H9 (cell line): Measurements from ENCODE around the gene TRAPPC2L. TPM values are rescaled to one million over a fixed set of nuclear protein-coding genes. Genes with fewer than 3 reads are reported as not detected.

Experiments used
- DNase-seq: peaks from one replicate; pipeline ENCODE4 v3.0.0-alpha.2; 2017
- H2AFZ ChIP-seq: one replicate; pipeline ENCODE4 v1.6.1; 2013; ENCODE audit warnings: mild to moderate bottlenecking, low read length, control low read depth, moderate library complexity
- H2AK5ac ChIP-seq: 2 replicates; pipeline ENCODE4 v1.6.1; 2013; ENCODE audit warnings: low read length, control low read depth, mixed read lengths; ENCODE audit not compliant: insufficient read length
- H2BK120ac ChIP-seq: one replicate; pipeline ENCODE4 v1.6.1; 2013; ENCODE audit warnings: low read depth, mild to moderate bottlenecking, low read length, control low read depth, inconsistent platforms; ENCODE audit not compliant: poor library complexity, severe bottlenecking
- H2BK12ac ChIP-seq: 2 replicates; pipeline ENCODE4 v1.6.1; 2013; ENCODE audit warnings: low read length, control low read depth, mixed read lengths, low read depth; ENCODE audit not compliant: insufficient read length
- H2BK15ac ChIP-seq: 2 replicates; pipeline ENCODE4 v1.6.1; 2013; ENCODE audit warnings: low read depth, low read length, control low read depth
- H2BK20ac ChIP-seq: one replicate; pipeline ENCODE4 v1.6.1; 2013; ENCODE audit warnings: low read depth, mild to moderate bottlenecking, low read length, control low read depth, inconsistent platforms; ENCODE audit not compliant: poor library complexity, severe bottlenecking
- H2BK5ac ChIP-seq: 2 replicates; pipeline ENCODE4 v1.6.1; 2013; ENCODE audit warnings: low read length, control low read depth, mixed read lengths; ENCODE audit not compliant: insufficient read length
- H3K14ac ChIP-seq: 2 replicates; pipeline ENCODE4 v1.6.1; 2013; ENCODE audit warnings: low read length, control low read depth; ENCODE audit not compliant: insufficient read depth
- H3K18ac ChIP-seq: 2 replicates; pipeline ENCODE4 v1.6.1; 2013; ENCODE audit warnings: low read depth, mild to moderate bottlenecking, mixed read lengths, low read length, control low read depth; ENCODE audit not compliant: insufficient read length
- H3K23ac ChIP-seq: 2 replicates; pipeline ENCODE4 v1.6.1; 2013; ENCODE audit warnings: low read length, control low read depth, mixed read lengths, low read depth; ENCODE audit not compliant: insufficient read length
- H3K23me2 ChIP-seq: 2 replicates; pipeline ENCODE4 v1.6.1; 2013; ENCODE audit warnings: low read depth, mild to moderate bottlenecking, mixed read lengths, low read length, control low read depth; ENCODE audit not compliant: insufficient read length, poor library complexity, severe bottlenecking
- H3K27ac ChIP-seq: 2 replicates; pipeline ENCODE4 v1.5.1; 2013; ENCODE audit warnings: low read length, control low read depth, mixed read lengths, low read depth; ENCODE audit not compliant: insufficient read length
- H3K27me3 ChIP-seq: 2 replicates; pipeline ENCODE4 v1.6.1; 2013; ENCODE audit warnings: low read length, control low read depth, inconsistent platforms; ENCODE audit not compliant: insufficient read depth
- H3K4ac ChIP-seq: 2 replicates; pipeline ENCODE4 v1.6.1; 2013; ENCODE audit warnings: low read depth, mild to moderate bottlenecking, control low read depth, inconsistent platforms, low read length, moderate library complexity
- H3K4me1 ChIP-seq: 2 replicates; pipeline ENCODE4 v1.6.1; 2013; ENCODE audit warnings: low read length, control low read depth, inconsistent platforms; ENCODE audit not compliant: insufficient read depth
- H3K4me2 ChIP-seq: 2 replicates; pipeline ENCODE4 v1.6.1; 2013; ENCODE audit warnings: low read length, control low read depth, mixed read lengths; ENCODE audit not compliant: insufficient read length, insufficient read depth
- H3K56ac ChIP-seq: 2 replicates; pipeline ENCODE4 v1.6.1; 2013; ENCODE audit warnings: low read depth, mild to moderate bottlenecking, mixed read lengths, low read length, control low read depth; ENCODE audit not compliant: insufficient read length
- H3K79me1 ChIP-seq: 2 replicates; pipeline ENCODE4 v1.6.1; 2013; ENCODE audit warnings: low read depth, mild to moderate bottlenecking, moderate library complexity, low read length, control low read depth, inconsistent platforms; ENCODE audit not compliant: insufficient read depth, poor library complexity, severe bottlenecking
- H3K79me2 ChIP-seq: 2 replicates; pipeline ENCODE4 v1.6.1; 2013; ENCODE audit warnings: low read length, control low read depth, inconsistent platforms; ENCODE audit not compliant: insufficient read depth
- H3K9ac ChIP-seq: 2 replicates; pipeline ENCODE4 v1.6.1; 2013; ENCODE audit warnings: low read length, control low read depth, mixed read lengths; ENCODE audit not compliant: insufficient read length; ENCODE audit errors: extremely low read depth
- H3K9me3 ChIP-seq: one replicate; pipeline ENCODE4 v1.6.1; 2013; ENCODE audit warnings: low read depth, low read length, inconsistent platforms; ENCODE audit not compliant: control insufficient read depth
- H3T11ph ChIP-seq: one replicate; pipeline ENCODE4 v1.6.1; 2013; ENCODE audit warnings: mild to moderate bottlenecking, low read length, control low read depth, inconsistent platforms
- H4K20me1 ChIP-seq: one replicate; pipeline ENCODE4 v1.6.1; 2013; ENCODE audit not compliant: control insufficient read depth, insufficient read length, insufficient read depth
- H4K5ac ChIP-seq: 2 replicates; pipeline ENCODE4 v1.6.1; 2013; ENCODE audit warnings: low read depth, mild to moderate bottlenecking, mixed read lengths, low read length, control low read depth; ENCODE audit not compliant: insufficient read length
- H4K8ac ChIP-seq: replicated peaks from 2 replicates; pipeline ENCODE4 v1.6.1; 2013; ENCODE audit warnings: low read length, control low read depth, mixed read lengths, low read depth; ENCODE audit not compliant: insufficient read length
- H4K91ac ChIP-seq: 2 replicates; pipeline ENCODE4 v1.6.1; 2013; ENCODE audit warnings: low read depth, mild to moderate bottlenecking, moderate library complexity, mixed read lengths, low read length, control low read depth; ENCODE audit not compliant: insufficient read length
- H3K27ac Mint-ChIP-seq, 3 experiments: 2 replicates in 2 of 3; 3 replicates in 1 of 3; pipeline ENCODE4 v1.8.0; 2020 to 2021; ENCODE audit warnings: mixed read lengths in 3 of 3, mild to moderate bottlenecking in 1 of 3, moderate library complexity in 1 of 3
- H3K27me3 Mint-ChIP-seq: 2 replicates; pipeline ENCODE4 v1.8.0; 2021; ENCODE audit warnings: low read depth, mild to moderate bottlenecking, moderate library complexity, mixed read lengths
- H3K36me3 Mint-ChIP-seq, 3 experiments: 2 replicates in 2 of 3; 3 replicates in 1 of 3; pipeline ENCODE4 v1.8.0; 2020 to 2021; ENCODE audit warnings: low read depth in 3 of 3, mixed read lengths in 3 of 3; ENCODE audit not compliant: insufficient read depth in 1 of 3
- H3K4me1 Mint-ChIP-seq, 2 experiments: 2 replicates each; pipeline ENCODE4 v1.8.0; 2020; ENCODE audit warnings: mixed read lengths in 2 of 2
- H3K4me3 Mint-ChIP-seq, 2 experiments: 2 replicates in 1 of 2; 3 replicates in 1 of 2; pipeline ENCODE4 v1.8.0; 2020 to 2021; ENCODE audit warnings: mild to moderate bottlenecking in 2 of 2, mixed read lengths in 2 of 2, moderate library complexity in 1 of 2
- H3K9me3 Mint-ChIP-seq, 2 experiments: 2 replicates in 1 of 2; 3 replicates in 1 of 2; pipeline ENCODE4 v1.8.0; 2020; ENCODE audit warnings: mild to moderate bottlenecking in 2 of 2, mixed read lengths in 2 of 2, moderate library complexity in 1 of 2
- CTCF ChIP-seq: fragments of 200-600 bp; sonication (generic); conservative IDR thresholded peaks from 3 replicates; pipeline ENCODE4 v1.8.0; 2021; ENCODE audit warnings: antibody characterized with exemption, mild to moderate bottlenecking
- WGBS: extraction: QIAGEN DNeasy Blood & Tissue Kit; methylation state at CpG from one replicate; pipeline ENCODE4 v1.1.7; 2013; ENCODE audit warnings: missing lambda C conversion rate, low lambda C conversion rate, mixed read lengths; ENCODE audit not compliant: insufficient read length; ENCODE audit errors: extremely low coverage; 5-methylcytosine and 5-hydroxymethylcytosine counted together
- total RNA-seq: library from RNA; stranded (reverse); gene quantifications from 2 replicates; pipeline ENCODE4 v1.2.1, GENCODE V29; 2021

The TRAPPC2L gene
- total RNA-seq, 1 experiment from 2014 or later: 90.3 TPM

- H3K9ac ChIP-seq: no peak overlapping the region
- no peak overlapping the region for H3K4me3 Mint-ChIP-seq
- H4K91ac ChIP-seq: no peak overlapping the region
Observed at GRCh38 chr16:88864099-88864498, 7.2 kb downstream of the TRAPPC2L start.

More at GRCh38 chr16:88864099-88864498, 7.2 kb downstream of the TRAPPC2L start:
- H2AFZ ChIP-seq: no peak overlapping the region
- H3K23ac ChIP-seq: no peak overlapping the region
- Mint-ChIP-seq H3K27me3 (peaks cover 1% of the 10 kb centered on the region; the same call in 1 of the 2 replicates), H3K36me3 (peaks cover 12 to 21% (median 15%) of the 10 kb centered on the region in 3 experiments; a peak in 6 of 7 replicates), H3K9me3 (no peaks in the 10 kb centered on the region; a peak in 1 of 5 replicates), H3K4me1 (no peaks in the 10 kb centered on the region), H3K27ac (no peak overlapping the region)
- H3K18ac ChIP-seq: no peak overlapping the region
- H3K9me3 ChIP-seq: no peaks in the 10 kb centered on the region
- H3K14ac ChIP-seq: no peak overlapping the region
- no peak for DNase-seq
- H2AK5ac ChIP-seq: no peak overlapping the region
- no peak for TF ChIP-seq CTCF
- no peak overlapping the region for H2BK20ac ChIP-seq
- no peak overlapping the region for H3K56ac ChIP-seq
- no peak overlapping the region for H3K4ac ChIP-seq
- no peak overlapping the region for H4K5ac ChIP-seq
- no peaks in the 10 kb centered on the region for H3K23me2 ChIP-seq
- no peak overlapping the region for H3K27ac ChIP-seq
- H3K79me2 ChIP-seq: no peaks in the 10 kb centered on the region
- no peak overlapping the region for H2BK15ac ChIP-seq
- H4K8ac ChIP-seq: no peak overlapping the region
- no peak overlapping the region for H2BK120ac ChIP-seq
- H3K27me3 ChIP-seq: no peaks in the 10 kb centered on the region
- H2BK12ac ChIP-seq: no peak overlapping the region
- H4K20me1 ChIP-seq: no peaks in the 10 kb centered on the region
- H3K79me1 ChIP-seq: no peaks in the 10 kb centered on the region
- no CpG with 5 or more reads among the region's 15 CpGs for WGBS
- no peaks in the 10 kb centered on the region for H3K4me1 ChIP-seq
- H3T11ph ChIP-seq: no peak overlapping the region
- no peak overlapping the region for H3K4me2 ChIP-seq
- no peak overlapping the region for H2BK5ac ChIP-seq
